Epithelial cell of proximal tubule (primary cell): Measurements from ENCODE around the gene WDR90. TPM values are rescaled to one million over a fixed set of nuclear protein-coding genes. Genes with fewer than 3 reads are reported as not detected.
"Not testable (repeated sequence)": the region's sequence is repeated elsewhere in the genome, so short reads cannot be mapped to it uniquely, and the experiment has no call there.

Experiments
- DNase-seq: peaks from one replicate; pipeline ENCODE4 v3.0.0-alpha.2; 2011; ENCODE audit warnings: low read depth
- H3K4me3 ChIP-seq: 2 replicates; pipeline ENCODE4 v1.5.1; 2011; ENCODE audit warnings: low read depth, mild to moderate bottlenecking, low read length
- total RNA-seq: library from RNA; depleted of rRNA; stranded (reverse); fragments of >200 nt; gene quantifications from 2 replicates; pipeline ENCODE4 v1.2.3, GENCODE V29; 2015
- TF ChIP-seq, protein P1 (sequence below): conservative IDR thresholded peaks from 2 replicates; pipeline ENCODE4 v1.5.1; 2012; ENCODE audit warnings: low read depth, mild to moderate bottlenecking, low read length

WDR90 gene
- total RNA-seq, 1 donor from 2014 or later = 45.6 TPM

DNA sequence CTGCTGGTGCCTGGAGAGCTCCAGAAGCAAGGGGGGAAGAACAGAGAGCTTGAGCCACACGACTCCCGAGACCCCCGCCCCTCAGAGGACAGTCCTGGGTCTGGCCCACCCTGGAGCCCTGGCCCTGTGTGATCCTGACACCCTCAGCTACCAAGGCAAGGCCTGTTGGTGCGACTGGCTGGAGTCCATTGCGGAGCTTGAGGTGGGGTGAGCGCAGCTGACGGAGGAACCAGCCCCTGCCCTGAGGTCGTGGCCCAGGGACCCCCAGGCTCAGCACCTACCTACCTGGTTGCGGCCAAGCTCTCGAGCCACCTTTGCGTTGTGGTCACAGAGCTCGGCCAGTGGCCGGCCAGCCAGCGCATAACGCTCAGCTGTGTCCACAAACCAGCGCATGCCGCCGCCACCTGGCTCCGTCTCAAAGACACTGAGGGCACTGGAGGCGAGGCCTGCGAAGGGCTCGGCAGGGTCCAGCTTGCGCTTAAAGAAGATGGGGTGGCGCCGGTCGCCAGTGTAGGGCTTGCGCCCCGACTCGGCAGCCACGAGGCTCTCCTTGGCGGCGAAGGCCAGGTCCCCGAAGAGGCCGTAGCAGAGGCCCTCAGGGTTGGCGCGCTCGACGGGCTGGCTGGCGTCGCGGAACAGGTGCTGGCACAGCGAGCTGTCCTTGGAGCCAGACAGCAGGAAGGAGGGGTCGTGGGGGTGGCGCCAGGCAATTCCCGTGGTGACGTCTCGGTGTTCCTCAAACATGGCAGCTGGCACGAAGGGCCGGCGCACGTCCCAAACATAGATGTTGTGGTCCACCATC, 37.5 kb downstream of the WDR90 start:
- TF ChIP-seq, protein P1, sequence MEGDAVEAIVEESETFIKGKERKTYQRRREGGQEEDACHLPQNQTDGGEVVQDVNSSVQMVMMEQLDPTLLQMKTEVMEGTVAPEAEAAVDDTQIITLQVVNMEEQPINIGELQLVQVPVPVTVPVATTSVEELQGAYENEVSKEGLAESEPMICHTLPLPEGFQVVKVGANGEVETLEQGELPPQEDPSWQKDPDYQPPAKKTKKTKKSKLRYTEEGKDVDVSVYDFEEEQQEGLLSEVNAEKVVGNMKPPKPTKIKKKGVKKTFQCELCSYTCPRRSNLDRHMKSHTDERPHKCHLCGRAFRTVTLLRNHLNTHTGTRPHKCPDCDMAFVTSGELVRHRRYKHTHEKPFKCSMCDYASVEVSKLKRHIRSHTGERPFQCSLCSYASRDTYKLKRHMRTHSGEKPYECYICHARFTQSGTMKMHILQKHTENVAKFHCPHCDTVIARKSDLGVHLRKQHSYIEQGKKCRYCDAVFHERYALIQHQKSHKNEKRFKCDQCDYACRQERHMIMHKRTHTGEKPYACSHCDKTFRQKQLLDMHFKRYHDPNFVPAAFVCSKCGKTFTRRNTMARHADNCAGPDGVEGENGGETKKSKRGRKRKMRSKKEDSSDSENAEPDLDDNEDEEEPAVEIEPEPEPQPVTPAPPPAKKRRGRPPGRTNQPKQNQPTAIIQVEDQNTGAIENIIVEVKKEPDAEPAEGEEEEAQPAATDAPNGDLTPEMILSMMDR = no peak
- H3K4me3 ChIP-seq = no peak overlapping the region
- no peak for DNase-seq

DNA sequence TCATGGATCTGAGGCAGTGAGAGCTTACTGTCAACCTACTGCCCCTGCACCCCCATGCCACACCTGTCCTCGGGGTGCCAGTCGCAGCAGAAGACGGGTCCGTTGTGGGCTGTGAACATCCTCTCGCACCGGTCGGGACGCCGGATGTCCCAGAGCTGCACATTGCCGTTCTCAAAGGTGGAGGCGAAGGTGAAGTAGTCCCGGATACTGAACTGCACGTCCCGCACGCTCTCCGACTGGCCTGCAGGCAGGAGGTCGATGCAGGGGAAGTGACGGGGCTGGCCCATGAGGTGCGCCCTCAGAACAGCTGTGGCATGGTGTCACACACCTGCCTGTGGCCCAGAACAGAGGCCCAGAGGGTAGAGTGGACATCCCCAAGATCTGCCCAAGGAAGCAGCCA, 38.3 kb downstream of the WDR90 start:
- H3K4me3 ChIP-seq = no peak overlapping the region
- TF ChIP-seq, protein P1 = no peak
- no peak for DNase-seq

DNA sequence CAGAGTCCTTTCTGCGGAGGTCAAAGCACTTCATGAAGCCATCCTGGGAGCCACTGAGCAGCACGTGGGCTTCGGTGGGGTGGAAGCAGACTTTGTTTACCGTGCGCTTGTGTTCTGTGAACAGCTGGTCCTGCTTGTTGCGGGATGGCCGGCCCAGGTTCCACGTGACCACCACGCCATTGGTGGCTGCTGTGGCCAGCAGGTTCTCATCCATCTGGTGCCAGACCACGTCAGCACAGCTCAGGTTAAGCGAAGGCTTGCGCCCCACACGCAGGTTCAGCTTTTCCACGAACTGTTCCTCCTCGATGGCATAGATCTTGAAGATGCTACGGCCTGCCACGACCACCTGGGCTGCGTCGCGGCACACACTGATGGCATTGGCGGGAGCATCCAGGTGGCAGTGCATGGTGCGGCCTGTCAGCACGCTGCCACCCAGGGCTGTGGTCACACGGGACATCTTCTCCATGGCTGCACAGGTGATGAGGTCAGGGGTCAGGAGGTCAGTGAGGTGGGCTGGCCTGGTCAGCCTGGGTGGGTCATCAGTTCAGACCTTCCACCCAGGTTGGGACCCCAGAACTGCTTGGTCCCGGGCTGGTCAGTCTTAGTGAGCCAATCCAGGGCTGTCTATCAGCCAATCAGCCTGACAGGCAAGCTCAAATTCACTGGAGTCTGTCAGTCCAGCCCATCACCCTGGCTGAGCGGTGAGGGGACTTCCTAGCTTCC, 40.2 kb downstream of the WDR90 start:
- TF ChIP-seq, protein P1 = no peak
- peak overlapping the region; percentile 94 for H3K4me3 ChIP-seq
- no peak for DNase-seq

DNA sequence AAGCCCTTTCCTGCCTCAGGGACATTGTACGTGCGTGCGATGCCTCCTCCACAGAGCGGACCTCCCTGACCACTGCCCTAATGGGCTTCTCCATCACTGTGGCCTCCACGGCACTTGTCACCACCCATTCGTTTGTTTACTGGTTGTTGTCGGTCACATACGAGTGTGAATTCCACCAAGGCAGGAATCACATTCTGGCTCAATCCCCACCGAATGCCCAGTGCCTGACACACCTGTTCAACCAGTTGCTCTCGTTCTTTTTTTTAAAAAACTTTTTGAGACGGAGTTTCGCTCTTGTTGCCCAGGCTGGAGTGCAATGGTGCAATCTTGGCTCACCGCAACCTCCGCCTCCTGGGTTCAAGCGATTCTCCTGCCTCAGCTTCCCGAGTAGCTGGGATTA, 42.1 kb downstream of the WDR90 start:
- DNase-seq, H3K4me3 ChIP-seq: not testable (repeated sequence)

DNA sequence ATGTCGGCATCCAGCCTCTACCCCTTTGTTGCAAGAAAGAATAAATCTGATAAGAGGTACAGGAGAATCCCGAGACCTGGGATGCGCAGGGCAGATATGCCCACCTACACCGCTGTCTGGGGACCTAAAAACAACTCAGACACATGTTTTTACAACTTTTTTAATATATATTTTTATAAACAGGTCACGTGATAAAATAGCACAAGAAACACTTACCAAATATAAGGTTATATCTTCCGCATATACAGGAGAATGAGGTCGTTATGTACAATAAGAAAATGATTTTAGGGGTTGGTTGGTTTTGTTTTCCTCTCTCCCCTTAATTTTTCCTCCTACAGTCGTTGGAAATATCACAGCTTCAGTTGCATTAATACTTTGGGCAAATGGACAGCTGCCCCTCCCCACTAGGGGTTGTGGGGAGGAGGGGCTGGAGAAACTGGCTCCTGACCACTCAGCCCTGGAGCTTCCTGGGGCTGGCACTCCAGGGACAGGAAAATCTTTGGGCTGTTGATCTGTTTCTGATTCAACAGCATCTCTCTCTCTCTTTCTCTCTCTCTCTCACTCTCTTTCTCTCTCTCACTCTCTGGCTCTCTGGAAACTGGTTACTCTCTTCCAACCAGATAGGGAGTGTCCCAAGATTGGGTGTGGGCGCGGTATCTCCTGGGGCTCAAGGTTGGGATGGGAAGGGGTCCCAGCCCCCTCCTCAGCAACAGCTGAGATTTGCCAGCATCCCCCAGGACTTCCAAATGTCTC, 43.4 kb downstream of the WDR90 start:
- H3K4me3 ChIP-seq = no peak overlapping the region
- no peak for DNase-seq
- TF ChIP-seq, protein P1 = no peak

DNA sequence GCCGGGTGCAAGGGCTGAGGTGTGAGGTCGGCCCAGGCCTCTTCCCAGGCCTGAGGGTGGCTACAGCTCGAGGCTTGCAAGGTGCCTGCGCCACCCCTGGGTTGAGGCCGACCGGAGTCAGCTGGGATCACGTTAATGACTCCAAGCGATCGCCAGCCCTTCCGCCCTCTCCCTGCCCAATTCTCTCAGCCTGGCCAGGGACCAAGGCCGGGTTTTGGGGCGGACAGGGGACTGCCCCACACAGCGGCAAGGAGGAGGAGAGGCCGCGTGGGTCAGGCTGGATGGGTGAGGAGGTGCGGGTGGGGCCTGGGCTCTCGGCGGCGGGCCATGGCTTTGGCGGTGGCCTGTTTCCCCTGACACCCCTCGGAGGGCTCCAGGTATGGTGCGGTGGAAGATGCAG, 44.2 kb downstream of the WDR90 start:
- DNase-seq = no peak
- H3K4me3 ChIP-seq = no peak overlapping the region
- TF ChIP-seq, protein P1 = no peak

DNA sequence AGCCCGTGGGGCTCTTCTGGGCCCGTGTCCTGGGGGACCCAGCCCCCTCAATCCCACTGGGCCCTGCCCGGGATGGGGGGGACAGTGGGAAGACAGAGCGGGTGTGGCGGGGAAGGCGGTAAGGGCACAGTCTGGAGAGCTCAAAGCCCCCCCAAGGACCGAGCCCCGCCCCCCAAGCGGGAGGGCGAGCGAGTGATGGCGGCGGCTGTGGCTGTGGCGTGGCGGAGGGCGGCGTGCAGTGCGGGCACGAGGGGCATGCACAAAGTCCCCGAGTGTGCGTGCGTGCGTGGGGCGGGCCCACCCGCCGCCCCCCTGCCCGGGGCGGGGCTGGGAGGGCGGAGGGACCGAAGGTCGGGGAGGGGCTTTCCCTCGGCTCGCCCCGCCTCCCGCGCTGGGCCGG, 44.6 kb downstream of the WDR90 start:
- TF ChIP-seq, protein P1 = no peak
- H3K4me3 ChIP-seq = no peak overlapping the region
- no peak for DNase-seq
